Measurements from ENCODE around the gene IL6R. TPM values are rescaled to one million over a fixed set of nuclear protein-coding genes. Genes with fewer than 3 reads are reported as not detected.

The IL6R gene
- total RNA-seq, 2 donors from 2014 or later, result 11.8 to 21.8 TPM

- H3K9me3 ChIP-seq, result no peaks in the 10 kb centered on the region
- no peaks in the 10 kb centered on the region for H3K36me3 ChIP-seq
- TF ChIP-seq CTCF (IDR thresholded peaks at IDR 0.05), result no peak
- H3K4me1 ChIP-seq, result no peaks in the 10 kb centered on the region
- DNase-seq (ENCODE audit: low spot score), result no peak
- no peak overlapping the region for H3K27ac ChIP-seq
- no peak overlapping the region for H3K4me3 ChIP-seq
- H3K27me3 ChIP-seq, result no peaks in the 10 kb centered on the region
These were observed 25.8 kb upstream of the IL6R start for GRCh38 chr1:154379301-154379700.

GRCh38 chr1:154384650-154385489 is 20.3 kb upstream of the IL6R start:
- Histone ChIP-seq H3K9me3 (no peaks in the 10 kb centered on the region), H3K4me1 (no peaks in the 10 kb centered on the region), H3K27me3 (no peaks in the 10 kb centered on the region), H3K27ac (no peak overlapping the region), H3K4me3 (no peak overlapping the region), H3K36me3 (no peaks in the 10 kb centered on the region)
- DNase-seq (ENCODE audit: low spot score), result no peak
- TF ChIP-seq CTCF (IDR thresholded peaks at IDR 0.05), result no peak

GRCh38 chr1:154386643-154387352 is 18.3 kb upstream of the IL6R start:
- DNase-seq (ENCODE audit: low spot score), result no peak
- Histone ChIP-seq H3K9me3 (no peaks in the 10 kb centered on the region), H3K27me3 (no peaks in the 10 kb centered on the region), H3K4me1 (no peaks in the 10 kb centered on the region), H3K4me3 (no peak overlapping the region), H3K27ac (no peak overlapping the region), H3K36me3 (no peaks in the 10 kb centered on the region)
- no peak for TF ChIP-seq CTCF (IDR thresholded peaks at IDR 0.05)

GRCh38 chr1:154391086-154391770 is 13.9 kb upstream of the IL6R start:
- no peak overlapping the region for H3K4me3 ChIP-seq
- H3K4me1 ChIP-seq, result no peaks in the 10 kb centered on the region
- H3K36me3 ChIP-seq, result no peaks in the 10 kb centered on the region
- no peaks in the 10 kb centered on the region for H3K27me3 ChIP-seq
- no peak for TF ChIP-seq CTCF (IDR thresholded peaks at IDR 0.05)
- H3K9me3 ChIP-seq, result no peaks in the 10 kb centered on the region
- no peak for DNase-seq (ENCODE audit: low spot score)
- H3K27ac ChIP-seq, result no peak overlapping the region

- no peak overlapping the region for H3K4me3 ChIP-seq
- H3K27ac ChIP-seq, result no peak overlapping the region
- H3K9me3 ChIP-seq, result no peaks in the 10 kb centered on the region
- no peaks in the 10 kb centered on the region for H3K36me3 ChIP-seq
- H3K4me1 ChIP-seq, result no peaks in the 10 kb centered on the region
- TF ChIP-seq CTCF (IDR thresholded peaks at IDR 0.05), result no peak
- no peaks in the 10 kb centered on the region for H3K27me3 ChIP-seq
- no peak for DNase-seq (ENCODE audit: low spot score)
These were observed 7.0 kb upstream of the IL6R start for GRCh38 chr1:154398141-154398540.

Measured in right atrium auricular region (tissue), 2 donors.